ENCODE results near the gene ATP1B1. TPM values are rescaled to one million over a fixed set of nuclear protein-coding genes. Genes with fewer than 3 reads are reported as not detected.

Gene ATP1B1
- total and polyA plus RNA-seq, 2 experiments from 2014 or later = 51.0 to 73.4 TPM

- Histone ChIP-seq H3K79me2 (replicated peaks; ENCODE audit: insufficient read depth) (no peaks in the 10 kb centered on the region), H2AFZ (no peak overlapping the region), H3K27me3 (ENCODE audit: insufficient read depth) (no peaks in the 10 kb centered on the region), H3K4me1 (ENCODE audit: insufficient read depth) (no peaks in the 10 kb centered on the region), H3K27ac (ENCODE audit: low read depth) (no peak overlapping the region), H3K4me3 (no peak overlapping the region), H3F3A (replicated peaks; ENCODE audit: low read depth) (no peaks in the 10 kb centered on the region), H3K36me3 (ENCODE audit: insufficient read depth) (no peaks in the 10 kb centered on the region), H3K4me2 (no peak overlapping the region), H3K9me2 (ENCODE audit: insufficient read depth) (peaks cover 15% of the 10 kb centered on the region), H4K20me1 (replicated peaks; ENCODE audit: insufficient read depth) (no peaks in the 10 kb centered on the region)
- H3K27ac Mint-ChIP-seq = no peak overlapping the region
- ATAC-seq (no peak), DNase-seq (ENCODE audit: low spot score) (no peak)
- H3K4me3 Mint-ChIP-seq = no peak overlapping the region
- no peaks in the 10 kb centered on the region for H3K4me1 Mint-ChIP-seq
- H3K9me3 Mint-ChIP-seq = no peaks in the 10 kb centered on the region; the same call in 1 of the 3 replicates
- peaks cover 2% of the 10 kb centered on the region for H3K27me3 Mint-ChIP-seq (ENCODE audit: insufficient read depth, low read depth, poor library complexity)
- no peak for TF ChIP-seq ETS1 (IDR thresholded peaks at IDR 0.05)
- TF ChIP-seq, protein P1, sequence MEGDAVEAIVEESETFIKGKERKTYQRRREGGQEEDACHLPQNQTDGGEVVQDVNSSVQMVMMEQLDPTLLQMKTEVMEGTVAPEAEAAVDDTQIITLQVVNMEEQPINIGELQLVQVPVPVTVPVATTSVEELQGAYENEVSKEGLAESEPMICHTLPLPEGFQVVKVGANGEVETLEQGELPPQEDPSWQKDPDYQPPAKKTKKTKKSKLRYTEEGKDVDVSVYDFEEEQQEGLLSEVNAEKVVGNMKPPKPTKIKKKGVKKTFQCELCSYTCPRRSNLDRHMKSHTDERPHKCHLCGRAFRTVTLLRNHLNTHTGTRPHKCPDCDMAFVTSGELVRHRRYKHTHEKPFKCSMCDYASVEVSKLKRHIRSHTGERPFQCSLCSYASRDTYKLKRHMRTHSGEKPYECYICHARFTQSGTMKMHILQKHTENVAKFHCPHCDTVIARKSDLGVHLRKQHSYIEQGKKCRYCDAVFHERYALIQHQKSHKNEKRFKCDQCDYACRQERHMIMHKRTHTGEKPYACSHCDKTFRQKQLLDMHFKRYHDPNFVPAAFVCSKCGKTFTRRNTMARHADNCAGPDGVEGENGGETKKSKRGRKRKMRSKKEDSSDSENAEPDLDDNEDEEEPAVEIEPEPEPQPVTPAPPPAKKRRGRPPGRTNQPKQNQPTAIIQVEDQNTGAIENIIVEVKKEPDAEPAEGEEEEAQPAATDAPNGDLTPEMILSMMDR (conservative IDR thresholded peaks at IDR 0.05; ENCODE audit: low read depth in 2 of 2) = no peak
- no peak for TF ChIP-seq POLR2AphosphoS5 (IDR thresholded peaks at IDR 0.05; ENCODE audit: low read depth)
- no peak for TF ChIP-seq ZNF114 (CRISPR knock-in tag; IDR thresholded peaks at IDR 0.05)
- TF ChIP-seq NANOG (IDR thresholded peaks at IDR 0.05; ENCODE audit: borderline replicate concordance) = no peak
- no peak for TF ChIP-seq JUNB (IDR thresholded peaks at IDR 0.05; ENCODE audit: unreplicated experiment)
- no peak for TF ChIP-seq EZH2phosphoT487 (IDR thresholded peaks at IDR 0.05; ENCODE audit: unreplicated experiment)
- no peak for TF ChIP-seq REST (IDR thresholded peaks at IDR 0.05; ENCODE audit: unreplicated experiment)
- no peak for TF ChIP-seq EZH2 (IDR thresholded peaks at IDR 0.05; ENCODE audit: low read depth, unreplicated experiment)
- no peak for TF ChIP-seq CREB1 (CRISPR knock-in tag; IDR thresholded peaks at IDR 0.05; ENCODE audit: low read depth)
- no peaks in the 10 kb centered on the region for H3K36me3 Mint-ChIP-seq (ENCODE audit: low read depth)
These were observed 45.4 kb upstream of the ATP1B1 start for GRCh38 chr1:169060919-169061639.

Data from GM23338 (cell line).